Muscle of leg (tissue), 11 donors: ENCODE data around the gene ELF3. TPM values are rescaled to one million over a fixed set of nuclear protein-coding genes. Genes with fewer than 3 reads are reported as not detected.
"Not testable (repeated sequence)": the region's sequence is repeated elsewhere in the genome, so short reads cannot be mapped to it uniquely, and the experiment has no call there.

Experiments
- DNase-seq: peaks from one replicate; pipeline ENCODE4 v3.0.0; 2013
- H3K27ac ChIP-seq: one replicate; pipeline ENCODE4 v1.5.1; 2013; ENCODE audit warnings: mild to moderate bottlenecking, low read length, control low read depth
- H3K27me3 ChIP-seq: one replicate; pipeline ENCODE4 v1.6.1; 2013; ENCODE audit warnings: low read length; ENCODE audit not compliant: control insufficient read depth, insufficient read depth
- H3K36me3 ChIP-seq: one replicate; pipeline ENCODE4 v1.6.1; 2013; ENCODE audit warnings: low read length; ENCODE audit not compliant: control insufficient read depth, insufficient read depth
- H3K4me1 ChIP-seq: one replicate; pipeline ENCODE4 v1.6.1; 2013; ENCODE audit warnings: low read length; ENCODE audit not compliant: control insufficient read depth, insufficient read depth
- H3K4me3 ChIP-seq: one replicate; pipeline ENCODE4 v1.5.1; 2013; ENCODE audit warnings: low read length, control low read depth
- H3K9me3 ChIP-seq: replicated peaks from 2 replicates; pipeline ENCODE4 v1.6.1; 2013; ENCODE audit warnings: low read depth, low read length; ENCODE audit not compliant: control insufficient read depth
- WGBS: methylation state at CpG from one replicate; pipeline ENCODE4 v1.1.5; 2013; ENCODE audit warnings: missing lambda C conversion rate; ENCODE audit not compliant: insufficient coverage; 5-methylcytosine and 5-hydroxymethylcytosine counted together
- polyA plus RNA-seq, 8 donors: library from polyadenylated mRNA; unstranded; fragments of 120-200 nt; gene quantifications; one replicate each; pipeline versions ENCODE4 v1.2.1 to v1.2.3, GENCODE V29; 2013; ENCODE audit warnings: inconsistent platforms in 1 of 8, low replicate concordance in 1 of 8; ENCODE audit not compliant: insufficient read length in 8 of 8, insufficient read depth in 1 of 8
- total RNA-seq: library from RNA; stranded (reverse); fragments of 120-200 nt; gene quantifications from one replicate; pipeline ENCODE4 v1.2.4, GENCODE V29; 2013

Gene ELF3
- total and polyA plus RNA-seq, 9 donors: 0.19 to 13.8 (median 0.53) TPM; not detected in 1

DNA sequence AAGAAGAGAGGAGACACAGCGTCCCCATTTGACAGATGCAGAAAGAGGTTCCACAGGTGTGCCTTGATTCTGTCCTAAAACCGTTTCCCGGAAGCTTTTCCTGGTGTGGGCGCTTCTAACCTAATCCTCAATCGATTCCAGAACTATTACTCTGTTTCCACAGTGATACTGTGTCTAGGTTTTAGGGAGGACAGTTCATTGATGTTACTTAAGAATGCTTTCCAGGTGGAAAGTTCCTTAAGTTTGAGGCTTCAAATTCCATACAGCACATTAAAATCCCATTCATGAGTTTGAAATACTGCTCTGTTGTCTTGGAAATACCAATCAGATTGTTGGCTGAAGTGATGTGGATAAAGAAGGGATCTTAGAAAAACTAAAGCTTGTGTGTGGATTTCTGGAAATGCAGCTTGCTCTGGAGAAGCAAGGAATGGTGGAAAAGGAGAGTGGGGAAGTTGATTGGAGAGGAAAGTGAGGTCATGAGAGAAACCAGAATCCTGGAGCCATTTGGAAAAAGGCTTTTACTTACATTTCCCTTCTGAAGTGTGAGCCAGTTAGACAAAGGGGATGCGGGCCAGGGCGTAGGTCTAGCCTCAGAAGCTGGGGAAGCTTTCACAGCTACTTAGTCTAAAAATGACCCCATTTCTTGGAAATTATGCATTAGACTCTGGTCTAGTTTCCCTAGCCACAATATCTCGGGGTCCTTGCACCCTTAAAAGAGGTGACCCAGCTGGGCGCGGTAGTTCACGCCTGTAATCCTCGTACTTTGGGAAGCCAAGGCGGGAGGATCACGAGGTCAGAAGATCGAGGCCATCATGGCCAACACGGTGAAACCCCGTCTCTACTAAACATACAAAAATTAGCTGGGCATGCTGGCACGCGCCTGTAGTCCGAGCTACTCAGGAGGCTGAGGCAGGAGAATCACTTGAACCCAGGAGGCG is 6.7 kb downstream of the ELF3 start:
- H3K27ac ChIP-seq: peak overlapping the region; percentile 49
- no peaks in the 10 kb centered on the region for H3K9me3 ChIP-seq
- DNase-seq: peak; percentile 73
- peaks cover 8% of the 10 kb centered on the region for H3K4me1 ChIP-seq
- no peaks in the 10 kb centered on the region for H3K36me3 ChIP-seq
- peaks cover 4% of the 10 kb centered on the region for H3K27me3 ChIP-seq
- H3K4me3 ChIP-seq: no peak overlapping the region
- 83% methylated on average over 6 of the region's 21 CpGs for WGBS

DNA sequence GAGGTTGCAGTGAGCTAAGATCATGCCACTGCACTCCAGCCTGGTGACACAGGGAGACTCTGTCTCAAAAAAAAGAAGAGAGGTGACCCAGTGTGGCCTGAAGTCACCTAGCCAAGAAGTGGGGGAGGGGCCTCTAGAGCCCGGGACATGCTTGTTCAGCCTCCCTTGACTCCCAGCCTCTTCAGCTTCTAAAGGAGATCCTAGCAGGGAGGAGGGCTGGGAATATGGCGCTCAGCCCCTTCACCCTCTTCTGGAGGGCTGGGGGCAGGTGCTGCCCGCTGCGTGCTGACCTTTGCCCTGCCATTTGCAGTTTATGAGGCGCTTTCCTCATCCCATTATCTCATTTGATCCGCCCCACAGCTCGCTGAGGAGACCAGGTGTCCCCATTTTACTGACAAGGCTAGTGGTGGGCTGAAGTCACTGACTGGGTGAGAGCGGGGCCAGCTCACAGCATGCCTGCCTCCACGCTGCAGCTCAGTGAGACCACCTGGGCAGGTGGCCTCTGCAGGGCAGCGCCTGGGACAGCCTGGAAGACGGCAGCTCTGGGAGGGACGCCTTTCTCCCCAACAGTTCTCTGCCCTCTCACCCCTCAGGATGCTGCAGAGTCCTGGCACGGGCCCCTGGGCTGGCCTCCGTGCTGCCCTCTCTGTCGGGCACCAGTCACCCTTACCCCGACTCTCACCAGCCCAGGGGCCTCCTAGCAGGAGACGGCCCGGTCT is 7.5 kb downstream of the ELF3 start:
- WGBS: 70% methylated on average over 6 of the region's 18 CpGs
- Histone ChIP-seq H3K36me3 (no peaks in the 10 kb centered on the region), H3K9me3 (no peaks in the 10 kb centered on the region), H3K27ac (no peak overlapping the region), H3K4me1 (peaks cover 9% of the 10 kb centered on the region), H3K4me3 (no peak overlapping the region), H3K27me3 (peaks cover 2% of the 10 kb centered on the region)
- no peak for DNase-seq

GRCh38 chr1:202018468-202019234 is 8.3 kb downstream of the ELF3 start:
- no peaks in the 10 kb centered on the region for H3K9me3 ChIP-seq
- 52% methylated on average over 14 of the region's 19 CpGs for WGBS
- H3K36me3 ChIP-seq: no peaks in the 10 kb centered on the region
- peaks cover 10% of the 10 kb centered on the region for H3K4me1 ChIP-seq
- DNase-seq: no peak
- peaks cover 2% of the 10 kb centered on the region for H3K27me3 ChIP-seq
- H3K4me3 ChIP-seq: no peak overlapping the region
- H3K27ac ChIP-seq: no peak overlapping the region

DNA sequence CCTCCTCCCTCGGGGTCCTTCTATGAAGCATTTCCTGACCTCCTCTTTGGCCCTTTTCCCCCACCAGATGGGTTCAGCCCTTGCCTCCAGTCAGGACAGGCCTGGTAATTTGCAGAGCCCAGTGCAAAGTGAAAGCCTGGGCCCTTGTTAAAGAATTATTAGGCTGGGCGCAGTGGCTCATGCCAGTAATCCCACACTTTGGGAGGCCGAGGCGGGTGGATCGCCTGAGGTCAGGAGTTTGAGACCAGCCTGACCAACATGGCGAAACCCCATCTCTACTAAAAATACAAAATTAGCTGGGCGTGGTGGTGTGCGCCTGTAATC is 8.8 kb downstream of the ELF3 start:
- H3K27me3 ChIP-seq, H3K4me1 ChIP-seq, H3K9me3 ChIP-seq, H3K27ac ChIP-seq, H3K36me3 ChIP-seq, DNase-seq, H3K4me3 ChIP-seq: not testable (repeated sequence)
- WGBS: 100% methylated on average over 1 of the region's 8 CpGs

DNA sequence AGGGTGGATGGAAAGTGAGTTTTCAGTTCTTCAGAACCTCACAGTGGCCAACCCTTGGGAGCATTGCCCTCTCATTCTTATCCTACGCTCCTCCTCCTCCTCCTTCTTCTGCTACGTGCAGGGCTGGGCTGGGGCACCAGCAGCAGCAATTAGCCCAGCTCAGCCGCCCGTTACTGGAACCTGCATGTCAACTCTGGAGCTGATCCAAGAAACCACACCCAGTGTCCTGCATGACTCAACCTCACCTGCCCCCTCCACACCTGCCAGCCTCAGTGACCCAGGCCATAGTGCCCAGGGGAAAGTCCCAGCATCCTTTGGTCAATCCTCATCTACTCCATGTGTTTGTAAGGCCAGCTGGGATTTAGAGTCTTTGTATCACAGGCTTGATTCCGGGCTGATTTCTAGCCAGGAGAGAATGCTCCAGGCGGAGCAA is 12.6 kb downstream of the ELF3 start:
- no peaks in the 10 kb centered on the region for H3K27me3 ChIP-seq
- no peaks in the 10 kb centered on the region for H3K9me3 ChIP-seq
- H3K4me3 ChIP-seq: no peak overlapping the region
- DNase-seq: no peak
- peaks cover 10% of the 10 kb centered on the region for H3K4me1 ChIP-seq
- no peak overlapping the region for H3K27ac ChIP-seq
- 23% methylated on average over 4 of the region's 6 CpGs for whole genome bisulfite sequencing
- no peaks in the 10 kb centered on the region for H3K36me3 ChIP-seq

DNA sequence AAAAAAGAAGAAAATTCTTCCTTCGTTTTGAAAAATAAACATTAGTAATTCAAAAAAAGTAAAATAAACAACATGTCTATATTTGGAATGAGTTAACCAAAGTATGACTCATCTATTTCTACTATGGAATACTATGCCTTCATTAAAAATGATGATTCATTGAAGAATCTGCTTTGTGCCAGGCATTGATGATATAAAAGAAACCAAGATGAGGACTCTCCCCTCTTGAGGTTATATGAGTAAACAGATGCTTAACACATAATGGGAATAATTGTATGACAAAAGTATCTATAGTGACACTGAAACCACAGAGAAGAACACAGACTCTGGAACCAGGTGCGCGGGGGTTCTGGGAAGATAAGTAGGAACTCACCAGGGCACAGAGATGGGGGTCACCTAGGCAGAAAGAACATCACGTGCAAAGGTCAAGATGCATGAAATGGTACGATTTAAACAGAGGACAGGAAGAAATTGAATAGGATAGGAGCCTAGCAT is 18.8 kb downstream of the ELF3 start:
- 85% methylated on average over 4 of the region's 5 CpGs for WGBS
- H3K27me3 ChIP-seq: no peaks in the 10 kb centered on the region
- no peaks in the 10 kb centered on the region for H3K36me3 ChIP-seq
- no peak overlapping the region for H3K27ac ChIP-seq
- no peaks in the 10 kb centered on the region for H3K4me1 ChIP-seq
- no peak for DNase-seq
- no peak overlapping the region for H3K4me3 ChIP-seq
- H3K9me3 ChIP-seq: no peaks in the 10 kb centered on the region

DNA sequence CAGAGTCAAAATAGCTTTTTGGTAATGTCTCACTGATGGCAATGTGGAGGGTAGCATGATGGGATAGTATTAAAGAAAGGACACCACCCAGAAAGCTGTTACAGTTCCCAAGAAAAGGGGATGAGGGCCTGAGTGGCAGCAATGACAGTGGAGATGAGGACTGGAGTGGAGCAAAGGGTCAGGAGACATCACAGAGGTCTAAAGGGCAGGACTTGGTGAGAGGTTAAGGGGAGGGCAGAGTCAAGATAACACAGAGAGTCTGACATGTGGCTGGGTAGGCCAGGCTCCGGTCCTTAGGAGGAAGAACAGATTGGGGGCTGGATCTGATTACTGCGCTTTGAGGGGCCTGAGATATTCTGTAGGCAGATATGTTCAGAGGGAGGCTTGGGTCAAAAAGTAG is 19.3 kb downstream of the ELF3 start:
- Histone ChIP-seq H3K4me1 (peaks cover 2% of the 10 kb centered on the region), H3K9me3 (no peaks in the 10 kb centered on the region), H3K36me3 (no peaks in the 10 kb centered on the region), H3K27me3 (no peaks in the 10 kb centered on the region), H3K4me3 (no peak overlapping the region), H3K27ac (no peak overlapping the region)
- no peak for DNase-seq
- WGBS: 64% methylated on average over 2 of the region's 2 CpGs

DNA sequence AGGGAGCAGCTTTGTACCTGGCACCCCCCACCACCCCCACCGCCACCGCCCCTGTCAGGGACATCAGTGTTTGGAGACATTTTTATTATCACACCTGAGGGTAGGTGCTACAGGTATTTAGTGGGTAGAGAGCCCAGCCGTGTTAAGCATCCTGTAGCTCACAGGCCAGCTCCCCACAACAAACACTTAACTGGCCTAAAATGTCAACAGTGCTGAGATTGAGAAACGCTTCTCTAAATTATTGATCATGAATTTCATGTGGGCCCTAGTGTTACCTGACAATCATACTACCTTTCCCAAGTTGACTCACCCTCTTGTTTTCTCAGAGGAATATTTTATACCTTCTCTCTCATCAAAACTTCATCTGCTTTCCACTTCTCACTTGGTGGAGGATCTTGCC is 21.4 kb downstream of the ELF3 start:
- Histone ChIP-seq H3K27ac (no peak overlapping the region), H3K4me3 (no peak overlapping the region), H3K9me3 (no peaks in the 10 kb centered on the region), H3K27me3 (no peaks in the 10 kb centered on the region), H3K36me3 (no peaks in the 10 kb centered on the region), H3K4me1 (peaks cover 2% of the 10 kb centered on the region)
- no peak for DNase-seq
- 88% methylated on average over 1 of the region's 4 CpGs for WGBS

GRCh38 chr1:202034149-202034682 is 23.8 kb downstream of the ELF3 start:
- no peak for DNase-seq
- Histone ChIP-seq H3K9me3 (no peaks in the 10 kb centered on the region), H3K27ac (no peak overlapping the region), H3K4me3 (no peak overlapping the region), H3K4me1 (peaks cover 2% of the 10 kb centered on the region), H3K27me3 (no peaks in the 10 kb centered on the region), H3K36me3 (no peaks in the 10 kb centered on the region)
- 83% methylated on average over 4 of the region's 7 CpGs for WGBS
